GM10248 (cell line): Measurements from ENCODE around the gene PCIF1.

Experiments used
- CTCF ChIA-PET: fragments of 300-600 bp; sonication (Branson Sonifier 250); formaldehyde crosslinking; extraction: SDS; loops from one replicate; lab custom pipeline; 2021; ENCODE audit warnings: antibody characterized with exemption; lab: Yijun Ruan, JAX
- POLR2A ChIA-PET: fragments of 350-650 bp; sonication (Branson Sonifier 250); formaldehyde crosslinking; extraction: SDS; loops from one replicate; lab custom pipeline; 2020; ENCODE audit warnings: antibody characterized with exemption; lab: Yijun Ruan, JAX
- DNase-seq: peaks from one replicate; pipeline ENCODE4 v3.0.0; 2012; ENCODE audit errors: extremely low spot score
- CTCF ChIP-seq: IDR thresholded peaks from 2 replicates; pipeline ENCODE4 v1.5.1; 2012; ENCODE audit warnings: mild to moderate bottlenecking, low read depth; ENCODE audit errors: extremely low read depth, missing control alignments, control extremely low read depth

PCIF1 gene

GRCh38 chr20:45890985-45891983, 43.2 kb upstream of the PCIF1 start, which contains the start of the genes CTSA and NEURL2:
TSS of gene CTSA (plus strand) at chr20:45891335. CDS start at chr20:45891569, 234 bp downstream.
TSS of gene NEURL2 (minus strand) at chr20:45891208. CDS start at chr20:45890991, 217 bp downstream.
- DNase-seq, result peak; percentile 98
- TF ChIP-seq CTCF, result no peak
- POLR2A ChIA-PET, result interaction anchor here (0.5 to 2.3 kb wide), 4 partner anchors 9 to 77 kb away, joined by 3 to 7 read pairs (median 4); no protein-coding TSS in a partner anchor
- CTCF ChIA-PET, result interaction anchor here (0.9 to 2.9 kb wide), 17 partner anchors 8 to 289 kb away, joined by 3 to 19 read pairs (median 5); partner anchors contain the start of gene ZSWIM1

GRCh38 chr20:45892049-45892825, 42.2 kb upstream of the PCIF1 start:
- ChIA-PET POLR2A (interaction anchor here (1.1 to 2.3 kb wide), 3 partner anchors 10 to 12 kb away, joined by 4 to 7 read pairs (median 6); partner anchors contain the start of gene ZSWIM1), CTCF (interaction anchor here (0.8 to 1.7 kb wide), 7 partner anchors 10 to 92 kb away, joined by 3 to 8 read pairs (median 3); no protein-coding TSS in a partner anchor)
- DNase-seq, result no peak
- TF ChIP-seq CTCF, result peak; percentile 5

GRCh38 chr20:45892828-45893500, 41.5 kb upstream of the PCIF1 start:
- no peak for TF ChIP-seq CTCF
- DNase-seq, result no peak
- POLR2A ChIA-PET, result interaction anchor here (0.7 to 2.3 kb wide), 4 partner anchors 9 to 97 kb away, joined by 4 to 7 read pairs (median 5); partner anchors contain the start of gene ZSWIM1
- CTCF ChIA-PET, result interaction anchor here (0.8 to 1.7 kb wide), 7 partner anchors 9 to 76 kb away, joined by 3 to 8 read pairs (median 3); no protein-coding TSS in a partner anchor

- CTCF ChIA-PET, result interaction anchor here (1.1 to 1.7 kb wide), 4 partner anchors 8 to 75 kb away, joined by 3 to 8 read pairs (median 3); no protein-coding TSS in a partner anchor
- no peak for DNase-seq
- POLR2A ChIA-PET, result interaction anchor here (0.7 to 2.3 kb wide), 3 partner anchors 8 to 98 kb away, joined by 4 to 7 read pairs (median 6); no protein-coding TSS in a partner anchor
- no peak for TF ChIP-seq CTCF
These were observed 40.7 kb upstream of the PCIF1 start for GRCh38 chr20:45893831-45894230.

GRCh38 chr20:45894797-45895196, 39.7 kb upstream of the PCIF1 start:
- CTCF ChIA-PET, result no interaction called here

More at GRCh38 chr20:45894797-45895196, 39.7 kb upstream of the PCIF1 start:
- POLR2A ChIA-PET, result no interaction called here
- TF ChIP-seq CTCF, result no peak
- DNase-seq, result no peak
